HG03354 (cell line): Measurements from ENCODE around the gene VASN.
"Not testable (repeated sequence)": the region's sequence is repeated elsewhere in the genome, so short reads cannot be mapped to it uniquely, and the experiment has no call there.

Source experiments
- ATAC-seq: cut with Tn5 transposase; IDR thresholded peaks from one replicate; pipeline ENCODE4 v1.9.1; 2021; ENCODE audit warnings: mild to moderate bottlenecking; ENCODE audit not compliant: unreplicated experiment, poor library complexity, severe bottlenecking

VASN gene

DNA sequence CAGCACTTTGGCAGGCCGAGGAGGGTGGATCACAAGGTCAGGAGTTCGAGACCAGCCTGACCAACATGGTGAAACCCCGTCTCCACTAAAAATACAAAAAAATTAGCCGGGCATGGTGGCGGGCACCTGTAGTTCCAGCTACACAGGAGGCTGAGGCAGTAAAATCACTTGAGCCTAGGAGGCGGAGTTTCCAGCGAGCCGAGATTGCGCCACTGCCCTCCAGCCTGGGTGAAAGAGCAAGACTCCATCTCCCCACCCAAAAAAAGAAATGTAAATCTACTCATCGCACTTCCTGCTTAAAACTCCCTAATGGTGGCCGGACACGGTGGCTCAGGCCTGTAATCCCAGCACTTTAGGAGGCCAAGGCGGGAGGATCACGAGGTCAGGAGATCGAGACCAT is 22.2 kb downstream of the VASN start:
- ATAC-seq: not testable (repeated sequence)

DNA sequence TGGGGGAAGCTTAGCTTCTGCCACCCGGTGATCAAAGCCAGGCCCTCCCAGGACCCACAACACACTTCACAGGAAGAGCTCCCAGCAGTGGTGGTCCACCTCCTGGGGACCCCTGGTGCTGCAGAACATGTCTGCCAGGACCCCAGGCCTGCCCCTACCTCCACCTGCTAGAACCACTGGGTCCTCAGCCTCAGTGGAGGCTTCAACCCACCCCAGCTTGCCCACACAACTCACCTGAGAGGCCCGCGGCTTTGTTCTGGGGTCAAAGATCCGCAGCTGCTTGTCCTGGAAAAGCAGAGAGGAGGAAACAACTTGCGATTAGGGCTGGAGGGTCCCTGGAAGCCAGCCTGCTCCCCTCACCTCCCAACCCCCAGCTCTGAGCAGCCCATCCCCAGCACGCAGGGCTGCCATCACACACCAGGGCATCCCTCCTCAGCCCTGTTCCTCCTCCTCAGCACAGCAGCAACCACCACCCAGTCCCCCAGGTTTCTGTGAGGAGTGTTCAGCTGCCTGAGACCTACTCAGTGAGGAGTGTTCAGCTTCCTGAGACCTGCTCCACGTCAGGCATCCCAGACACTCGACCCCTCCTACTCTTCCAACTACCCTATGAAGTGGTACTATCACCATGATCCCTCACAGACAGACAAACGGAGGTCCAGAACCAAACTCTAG is 23.5 kb downstream of the VASN start:
- ATAC-seq: no peak

DNA sequence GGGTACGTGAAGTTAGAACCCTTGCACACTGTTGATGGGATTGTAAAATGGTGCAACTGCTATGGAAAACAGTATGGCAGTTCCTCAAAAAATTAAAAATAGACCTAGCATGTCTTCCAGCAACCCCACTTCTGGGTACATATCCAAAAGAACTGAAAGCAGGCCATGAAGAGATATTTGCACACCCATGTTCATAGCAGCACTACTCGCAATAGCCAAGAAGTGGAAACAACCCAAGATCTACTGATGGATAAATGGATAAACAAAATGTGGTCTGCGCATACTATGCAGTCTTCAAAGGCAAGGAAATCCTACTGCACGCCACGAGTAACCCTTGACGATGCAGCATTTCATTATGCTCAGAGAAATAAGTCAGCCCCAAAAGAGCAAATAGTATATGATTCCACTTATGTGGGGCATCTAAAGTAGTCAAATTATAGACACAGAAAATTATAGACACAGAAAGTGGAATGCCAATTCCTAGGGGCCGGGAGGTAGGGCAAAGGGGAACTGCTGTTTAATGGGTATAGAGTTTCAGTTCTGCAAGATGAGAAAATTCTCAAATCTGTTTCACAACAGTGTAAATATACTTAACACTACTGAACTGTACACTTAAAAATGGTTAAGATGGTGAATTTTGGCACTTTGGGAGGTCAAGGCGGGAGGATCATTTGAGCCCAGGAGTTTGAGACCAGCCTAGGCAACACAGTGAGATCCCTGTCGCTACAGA is 27.5 kb downstream of the VASN start:
- ATAC-seq: no peak

DNA sequence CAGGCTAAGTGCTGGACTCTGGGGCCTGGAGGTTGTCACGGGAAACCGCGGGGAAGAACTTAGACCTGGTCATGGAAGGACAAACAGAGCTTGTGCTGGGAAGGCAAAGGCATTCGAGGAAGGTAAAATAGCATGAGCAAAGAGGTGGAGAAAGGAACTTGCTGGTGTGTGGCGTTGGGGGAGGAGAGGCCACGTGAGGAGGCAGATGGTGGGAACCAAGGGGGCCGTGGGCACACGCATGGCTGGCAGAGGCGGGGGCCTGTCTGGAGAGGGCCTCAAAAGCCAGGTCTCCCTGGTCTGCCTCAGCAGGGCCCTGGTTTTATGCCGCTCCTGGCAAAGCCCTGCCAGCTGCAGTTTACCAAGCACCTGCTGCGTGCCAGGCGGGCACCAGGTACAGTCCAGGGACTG is 29.4 kb downstream of the VASN start:
- no peak for ATAC-seq

DNA sequence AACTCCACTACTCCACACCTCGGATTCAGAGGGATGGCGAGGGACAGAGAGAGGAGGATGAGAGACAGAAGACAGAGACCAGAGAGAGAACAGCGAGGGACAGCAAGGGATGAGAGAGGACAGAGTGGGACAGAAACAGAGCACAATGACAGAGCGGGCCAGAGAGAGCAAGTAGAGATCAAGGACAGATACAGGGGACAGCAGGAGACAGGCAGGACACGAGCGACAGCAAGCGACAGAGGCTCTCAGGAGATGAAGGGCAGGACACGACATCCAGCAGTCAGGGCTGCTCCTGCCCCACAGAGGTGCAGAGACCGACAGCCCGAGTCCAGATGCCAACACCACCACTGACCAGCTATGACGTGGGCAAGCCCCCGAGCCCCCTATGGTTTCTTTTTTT is 29.9 kb downstream of the VASN start:
- no peak for ATAC-seq

DNA sequence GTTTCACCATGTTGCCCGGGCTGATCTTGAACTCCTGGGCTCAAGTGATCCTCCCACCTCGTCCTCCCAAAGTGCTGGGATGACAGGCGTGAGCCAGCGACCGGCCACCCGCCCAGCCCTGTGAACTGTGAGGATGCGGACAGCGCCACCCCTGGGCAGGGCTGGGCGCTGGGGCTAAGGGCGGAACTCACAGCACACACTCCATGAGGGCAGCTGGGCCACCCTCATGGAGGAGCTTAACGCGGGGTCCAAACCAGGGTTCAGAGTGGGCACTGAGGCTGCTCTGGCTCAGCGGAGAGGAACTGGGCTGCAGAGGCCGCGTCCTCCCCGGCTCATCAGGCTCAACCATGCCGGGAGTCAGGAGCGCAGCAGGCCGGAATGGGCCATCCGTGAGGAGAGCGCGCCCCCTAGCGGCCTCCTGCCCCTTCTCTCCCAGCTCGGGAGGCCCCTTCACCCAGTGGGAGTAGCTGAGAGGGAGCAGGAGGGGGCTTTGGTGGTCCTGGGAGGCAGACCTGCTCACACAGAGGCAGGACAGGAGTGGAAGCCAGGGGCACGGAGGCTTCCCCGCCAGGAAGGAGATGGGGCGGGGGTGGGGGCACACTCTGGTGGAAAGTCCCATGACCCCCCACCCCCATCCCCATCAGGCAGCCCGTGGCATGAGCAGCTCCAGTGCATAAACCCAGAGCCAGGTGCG is 30.9 kb downstream of the VASN start:
- no peak for ATAC-seq

DNA sequence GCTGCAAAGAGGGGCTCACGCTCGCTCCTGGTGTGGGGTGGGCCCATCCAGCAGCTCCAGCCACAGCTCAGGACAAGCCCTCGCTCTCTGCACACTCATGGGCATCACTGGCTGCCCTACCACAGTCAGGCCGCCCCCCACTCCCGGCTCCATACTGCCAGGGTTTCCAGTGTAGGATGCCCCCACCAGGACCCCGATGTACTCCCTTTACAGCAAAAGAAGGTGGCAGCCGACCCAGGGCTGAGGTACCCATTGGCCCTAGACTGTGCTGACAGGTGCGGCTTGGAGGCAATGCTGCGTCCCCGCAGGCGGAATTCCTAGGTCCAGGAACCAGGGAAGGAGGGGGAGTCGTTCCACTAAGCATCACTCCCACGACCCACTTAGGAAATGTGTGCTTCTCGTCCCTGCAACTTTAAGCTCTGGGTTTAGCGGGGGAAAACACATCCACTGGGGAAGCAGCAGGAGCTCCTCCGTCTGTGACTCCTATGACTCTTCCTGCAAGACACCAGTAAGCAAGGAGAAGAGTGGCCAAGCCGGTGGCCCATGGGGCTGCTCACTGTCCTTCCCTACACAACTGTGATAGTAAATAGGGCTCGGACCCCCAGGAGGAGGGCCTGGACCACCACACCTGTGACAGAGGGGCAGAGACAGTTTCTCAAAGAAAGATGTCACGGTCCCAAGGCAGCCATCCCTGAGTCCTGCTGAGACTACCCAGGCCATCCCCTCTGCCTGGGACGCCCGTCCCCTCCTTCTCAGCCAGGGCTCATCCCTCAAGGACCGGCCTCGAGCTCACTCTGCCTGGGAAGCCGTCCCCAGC is 31.7 kb downstream of the VASN start:
- no peak for ATAC-seq

DNA sequence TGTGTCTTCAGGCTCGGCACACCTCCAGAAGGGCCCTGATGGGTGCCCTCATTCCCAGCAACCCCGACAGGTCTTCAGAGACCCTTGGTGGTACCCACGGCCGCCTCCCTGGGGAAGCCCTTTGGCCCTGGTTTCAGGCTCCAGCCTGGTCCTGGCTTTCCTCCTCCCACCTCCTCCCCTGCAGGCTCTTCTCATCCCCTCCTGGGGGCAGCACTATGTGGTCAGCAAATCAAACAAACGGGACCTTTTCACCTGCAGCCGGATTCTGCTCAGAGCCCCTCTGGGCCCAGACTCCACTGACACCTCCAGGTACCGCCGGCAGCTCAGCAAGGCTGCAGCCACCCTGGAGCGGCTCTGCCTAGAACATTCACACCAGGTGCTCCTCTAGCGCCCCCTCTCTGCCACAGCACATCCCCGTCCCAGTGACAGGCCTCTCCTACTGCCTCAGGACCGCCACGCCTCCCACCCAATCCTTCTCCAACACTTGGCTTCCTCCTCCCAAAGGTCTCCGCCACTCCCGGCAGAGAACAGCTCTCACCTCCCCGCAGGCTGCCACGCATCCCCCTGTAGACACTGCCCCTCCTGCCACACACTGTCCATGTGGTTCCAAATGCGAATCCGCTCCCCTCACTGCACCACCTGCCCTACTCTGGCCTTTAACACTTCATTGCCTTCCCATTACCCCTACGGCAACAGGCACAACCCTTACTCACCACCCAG is 32.8 kb downstream of the VASN start:
- ATAC-seq: no peak

DNA sequence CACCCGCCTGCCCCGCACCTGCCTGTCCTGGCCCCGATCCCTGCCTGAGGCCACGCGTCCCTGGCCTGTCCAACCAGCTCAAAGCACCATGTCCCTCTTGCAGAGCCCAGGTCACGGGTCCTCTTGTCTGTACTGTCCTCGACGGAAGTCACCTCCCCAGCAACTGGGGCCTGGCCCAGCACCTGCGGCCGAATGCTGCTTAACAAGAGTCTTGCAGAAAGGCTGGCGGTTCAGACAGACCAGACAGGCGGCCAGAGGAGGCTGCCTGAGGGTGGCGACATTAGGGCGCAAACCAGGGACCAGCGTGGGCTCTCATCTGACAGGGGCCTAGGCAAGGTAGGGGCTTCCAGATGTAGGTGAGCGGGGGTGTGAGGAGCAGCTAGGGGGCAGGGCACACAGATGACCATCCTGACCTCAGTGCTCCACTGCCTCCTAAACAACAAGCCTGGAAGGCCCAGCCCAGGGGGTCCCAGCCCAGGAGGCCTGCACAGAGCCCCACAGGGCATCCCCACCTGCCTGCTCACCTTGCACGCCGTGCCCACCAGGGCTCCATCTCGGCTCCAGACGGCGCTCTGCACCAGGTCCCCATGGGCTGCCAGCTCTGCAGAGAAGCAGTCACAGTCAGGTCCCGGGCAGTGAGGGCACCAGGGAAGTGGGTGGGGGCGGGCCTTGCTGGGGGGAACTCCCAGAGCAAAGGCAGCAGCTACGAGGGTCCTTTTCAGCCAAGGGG is 33.5 kb downstream of the VASN start:
- ATAC-seq: no peak

DNA sequence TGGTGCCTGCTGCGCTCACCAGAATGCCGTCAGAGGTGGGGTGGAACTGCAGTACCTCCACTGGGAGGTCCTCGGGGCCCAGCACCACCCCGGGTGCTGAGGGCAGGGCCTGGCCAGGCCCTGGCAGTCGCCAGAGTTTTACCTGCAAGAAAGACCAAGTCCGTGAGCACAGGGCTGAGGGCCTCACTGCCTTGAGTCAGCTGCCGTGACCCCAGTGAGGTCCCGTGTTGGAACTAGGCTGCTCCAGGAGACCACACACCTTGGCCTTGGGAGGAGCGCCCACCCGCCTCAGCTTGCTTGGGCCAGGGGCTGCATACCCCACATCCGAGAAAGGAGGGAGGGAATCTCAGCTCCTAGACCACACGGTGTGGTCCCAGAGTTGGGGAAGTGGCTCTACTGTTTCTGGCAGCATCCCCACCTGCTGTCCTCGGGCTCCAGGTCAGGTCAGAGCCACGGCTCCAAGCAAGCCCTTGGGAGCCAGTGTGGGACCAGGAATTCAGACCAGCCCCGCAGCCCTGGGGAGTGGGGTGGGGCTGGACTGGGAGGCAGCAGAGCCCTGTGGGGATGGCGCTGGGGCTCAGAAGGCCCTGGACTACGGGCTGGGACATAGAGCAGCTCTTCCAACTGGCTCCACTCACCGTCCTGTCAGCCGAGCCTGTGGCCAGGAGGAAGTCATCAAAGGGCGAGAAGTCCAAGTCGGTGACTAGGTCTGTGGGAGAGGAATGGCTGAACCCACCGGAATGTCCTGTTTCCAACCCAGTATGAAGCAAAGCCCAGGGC is 36.1 kb downstream of the VASN start:
- ATAC-seq: no peak

DNA sequence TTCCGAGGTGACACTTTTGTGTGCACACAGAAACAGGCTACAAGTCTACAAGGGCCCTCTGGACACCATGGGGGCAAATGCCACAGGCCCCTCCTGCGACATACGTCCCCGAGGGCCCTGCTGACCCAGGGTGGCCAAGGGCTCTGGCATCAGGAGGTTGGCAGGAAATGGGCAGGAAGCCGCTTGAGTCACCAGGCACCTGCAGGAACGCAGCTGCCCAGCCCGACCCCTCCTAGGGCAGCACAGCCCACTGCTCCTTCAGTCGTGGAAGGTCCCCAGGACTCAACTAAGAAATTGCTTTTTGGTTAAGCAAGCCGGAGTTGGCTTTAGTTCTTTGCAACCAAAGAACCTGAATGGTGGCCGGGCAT is 36.7 kb downstream of the VASN start:
- no peak for ATAC-seq

DNA sequence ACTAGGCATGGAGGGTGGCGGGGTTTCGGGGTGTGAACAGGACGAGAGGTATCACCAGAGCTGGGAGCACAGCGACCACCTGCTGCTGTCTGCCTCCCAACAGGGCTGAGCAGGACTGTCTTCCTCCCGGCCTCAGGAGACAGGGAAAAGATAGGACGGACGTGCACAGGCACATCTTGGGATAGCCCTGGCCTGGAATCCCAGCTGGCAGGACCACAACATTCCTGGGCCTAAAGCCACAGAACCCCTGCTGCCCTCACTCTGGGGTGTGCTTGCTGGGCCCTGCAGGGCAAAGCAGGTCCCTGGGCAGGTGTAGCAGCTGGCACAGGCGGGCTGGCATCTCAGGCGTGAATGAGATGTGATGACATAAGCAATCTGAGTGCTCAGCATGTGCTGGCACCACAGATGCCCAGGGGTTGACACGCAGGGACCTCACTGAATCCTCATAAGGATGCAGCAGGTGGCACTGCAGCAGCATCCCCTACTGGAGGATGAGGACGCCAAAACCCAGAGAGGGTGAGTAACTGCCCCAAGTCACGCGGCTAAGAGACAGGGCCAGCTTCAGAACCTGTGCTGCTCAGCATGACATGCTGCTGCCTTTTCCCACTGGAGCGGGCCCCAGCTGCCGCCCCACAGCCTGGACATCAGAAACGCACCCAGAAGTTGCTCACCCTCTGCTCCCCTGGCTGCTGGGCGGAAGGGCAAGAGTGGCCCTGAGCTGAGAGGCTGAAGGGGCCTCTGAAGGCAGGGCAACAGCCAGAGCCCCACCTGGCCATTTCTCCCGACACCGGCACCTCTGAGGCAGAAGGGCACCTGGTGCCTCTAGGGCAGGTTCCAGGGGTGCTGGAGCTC is 37.7 kb downstream of the VASN start:
- ATAC-seq: no peak

DNA sequence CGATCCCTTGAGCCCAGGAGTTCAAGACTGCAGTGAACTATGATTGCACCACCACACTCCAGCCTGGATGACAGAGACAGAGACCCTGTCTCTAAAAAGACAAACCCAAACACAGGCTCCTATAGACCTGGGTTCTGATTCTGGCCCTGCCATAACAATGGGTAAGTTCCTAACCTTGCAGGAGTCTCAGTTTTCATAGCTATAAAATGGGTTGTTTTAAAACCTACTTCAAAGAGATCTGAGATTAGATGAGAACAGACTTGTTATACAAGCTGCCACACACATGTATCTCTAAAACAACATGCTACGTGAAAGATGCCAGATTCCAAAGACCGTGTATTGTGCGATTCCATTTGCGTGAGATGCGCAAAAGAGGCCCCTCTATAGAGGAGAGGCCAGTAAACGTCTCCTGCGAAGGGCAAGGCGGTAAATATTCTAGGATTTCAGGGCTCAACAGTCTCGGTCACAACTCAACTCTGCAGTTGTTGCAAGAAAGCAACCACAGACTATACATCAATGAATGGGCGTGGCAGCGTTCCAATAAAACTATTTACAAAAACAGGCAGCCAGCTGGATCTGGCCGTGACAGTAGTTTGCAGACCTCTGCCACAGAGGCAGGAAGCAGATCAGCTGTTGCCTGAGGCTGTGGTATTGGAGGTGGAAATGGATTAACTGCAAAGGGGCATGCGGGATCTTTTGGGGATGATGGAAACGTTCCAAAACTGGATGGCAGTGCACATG is 38.9 kb downstream of the VASN start:
- ATAC-seq: no peak

DNA sequence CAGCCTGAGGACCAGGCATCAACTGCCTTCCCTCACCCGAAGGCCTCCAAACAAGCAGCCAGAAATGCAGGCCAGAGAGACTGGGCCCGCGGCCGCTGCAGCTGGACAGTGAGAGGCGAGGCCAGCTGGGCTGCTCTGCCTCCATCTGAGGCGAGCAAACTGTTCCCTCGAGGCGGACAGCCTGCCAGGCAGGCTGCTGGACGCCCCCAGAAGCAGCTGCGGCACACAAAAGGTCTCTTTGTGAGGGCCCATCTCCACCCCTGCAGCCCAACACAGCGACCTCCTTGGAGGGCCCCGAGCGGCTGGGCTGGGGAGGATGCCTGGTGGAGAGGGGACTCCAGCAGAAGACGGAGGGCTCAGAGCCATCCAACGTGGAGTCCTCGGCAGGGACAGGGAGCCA is 40.0 kb downstream of the VASN start:
- no peak for ATAC-seq

DNA sequence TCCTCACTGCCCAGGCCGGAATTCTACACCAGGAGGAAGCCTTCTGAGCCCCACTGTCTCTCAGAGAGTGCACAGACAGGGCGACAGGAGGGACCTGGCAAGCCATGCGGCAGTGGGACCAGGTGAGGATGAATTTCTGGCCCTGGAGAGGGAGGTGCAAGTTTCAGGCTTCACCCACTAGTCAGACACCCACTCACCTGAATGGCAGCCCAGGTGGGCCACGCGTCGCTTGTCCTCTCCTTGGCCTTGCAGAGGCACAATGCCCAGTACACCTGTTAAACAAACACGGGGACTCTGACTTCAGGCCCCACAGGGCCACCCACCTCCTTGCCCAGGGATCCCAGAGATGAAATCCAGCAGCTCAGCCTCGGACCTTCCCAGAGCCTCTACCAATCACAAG is 40.5 kb downstream of the VASN start:
- no peak for ATAC-seq

DNA sequence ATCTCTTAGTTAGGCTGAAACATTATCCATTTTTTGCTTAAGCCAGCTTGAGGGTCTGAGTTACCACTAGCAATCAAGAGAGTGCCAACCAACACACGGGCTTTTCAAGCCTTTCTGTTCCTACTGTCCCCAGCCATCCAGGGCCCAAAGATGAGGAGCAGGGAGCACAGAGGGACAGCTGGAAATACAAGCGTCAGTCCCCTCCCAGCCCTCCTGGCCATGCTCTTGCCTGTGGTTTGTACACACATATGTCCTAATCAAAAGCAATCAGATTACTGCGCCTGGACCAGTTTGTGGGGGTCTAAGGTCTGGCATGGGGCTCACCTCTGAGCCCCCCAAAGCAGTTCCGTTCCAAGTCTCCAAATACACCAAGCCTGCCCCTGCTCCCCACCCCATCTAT is 41.2 kb downstream of the VASN start:
- ATAC-seq: no peak
